ENCODE results near the gene HMGN4. TPM values are rescaled to one million over a fixed set of nuclear protein-coding genes. Genes with fewer than 3 reads are reported as not detected.

HMGN4 gene
- total and polyA plus RNA-seq, 2 donors from 2014 or later: 49.3 to 72.7 TPM

- H3K9ac ChIP-seq (ENCODE audit: low read length in 3 of 3): no peak overlapping the region
- no peak overlapping the region for H3K27ac ChIP-seq (ENCODE audit: low read depth in 2 of 2, low read length in 2 of 2)
- DNase-seq: no peak
- TF ChIP-seq CTCF (IDR thresholded peaks at IDR 0.05; ENCODE audit: borderline replicate concordance, extremely low read depth, insufficient read depth): no peak
- H3K4me3 ChIP-seq (ENCODE audit: low read length in 3 of 3): no peak overlapping the region
- FAIRE-seq: no peak
- H3K36me3 ChIP-seq (ENCODE audit: control insufficient read depth in 2 of 3, insufficient read depth in 3 of 3, low read length in 3 of 3): no peaks in the 10 kb centered on the region
- no peaks in the 10 kb centered on the region for H3K9me3 ChIP-seq (ENCODE audit: control insufficient read depth in 2 of 3, insufficient read depth in 1 of 3, low read length in 3 of 3)
- intact Hi-C loops (cut with DNase I): loop anchor here (10.0 kb wide), 1 partner anchor 225 kb away; no protein-coding TSS in a partner anchor
- no peaks in the 10 kb centered on the region for H3K4me1 ChIP-seq (ENCODE audit: control insufficient read depth in 2 of 3, insufficient read depth in 2 of 3, low read depth in 1 of 3, low read length in 3 of 3)
- H3K27me3 ChIP-seq (ENCODE audit: control insufficient read depth, insufficient read depth, low read length): peaks cover 2% of the 10 kb centered on the region
Measured at GRCh38 chr6:26570027-26570809, 32.1 kb downstream of the HMGN4 start.

GRCh38 chr6:26571592-26572296 lies 33.6 kb downstream of the HMGN4 start:
- H3K9ac ChIP-seq (ENCODE audit: low read length in 3 of 3): peak overlapping the region in 2 of 3 donors; percentile 34 to 37
- no peaks in the 10 kb centered on the region for H3K4me1 ChIP-seq (ENCODE audit: control insufficient read depth in 2 of 3, insufficient read depth in 2 of 3, low read depth in 1 of 3, low read length in 3 of 3)
- DNase-seq: peak in 4 of 5 donors; percentile 68 to 90 (median 82)
- peak overlapping the region in 1 of 2 donors; percentile 52 for H3K27ac ChIP-seq (ENCODE audit: low read depth in 2 of 2, low read length in 2 of 2)
- peak overlapping the region; percentile 63 to 74 (median 65) for H3K4me3 ChIP-seq (ENCODE audit: low read length in 3 of 3)
- TF ChIP-seq CTCF (IDR thresholded peaks at IDR 0.05; ENCODE audit: borderline replicate concordance, extremely low read depth, insufficient read depth): no peak
- intact Hi-C loops (cut with DNase I): loop anchor here (10.0 kb wide), 1 partner anchor 227 kb away; no protein-coding TSS in a partner anchor
- H3K36me3 ChIP-seq (ENCODE audit: control insufficient read depth in 2 of 3, insufficient read depth in 3 of 3, low read length in 3 of 3): no peaks in the 10 kb centered on the region
- H3K9me3 ChIP-seq (ENCODE audit: control insufficient read depth in 2 of 3, insufficient read depth in 1 of 3, low read length in 3 of 3): no peaks in the 10 kb centered on the region
- FAIRE-seq: no peak
- peaks cover 14% of the 10 kb centered on the region for H3K27me3 ChIP-seq (ENCODE audit: control insufficient read depth, insufficient read depth, low read length)

- no peaks in the 10 kb centered on the region for H3K4me1 ChIP-seq (ENCODE audit: control insufficient read depth in 2 of 3, insufficient read depth in 2 of 3, low read depth in 1 of 3, low read length in 3 of 3)
- intact Hi-C loops (cut with DNase I): loop anchor here (10.0 kb wide), 1 partner anchor 231 kb away; no protein-coding TSS in a partner anchor
- H3K36me3 ChIP-seq (ENCODE audit: control insufficient read depth in 2 of 3, insufficient read depth in 3 of 3, low read length in 3 of 3): no peaks in the 10 kb centered on the region
- H3K9me3 ChIP-seq (ENCODE audit: control insufficient read depth in 2 of 3, insufficient read depth in 1 of 3, low read length in 3 of 3): peaks cover 0 to 15% (median 2%) of the 10 kb centered on the region in 3 donors
- FAIRE-seq: no peak
- H3K4me3 ChIP-seq (ENCODE audit: low read length in 3 of 3): no peak overlapping the region
- peaks cover 27% of the 10 kb centered on the region for H3K27me3 ChIP-seq (ENCODE audit: control insufficient read depth, insufficient read depth, low read length)
- TF ChIP-seq CTCF (IDR thresholded peaks at IDR 0.05; ENCODE audit: borderline replicate concordance, extremely low read depth, insufficient read depth): no peak
- no peak for DNase-seq
- H3K27ac ChIP-seq (ENCODE audit: low read depth in 2 of 2, low read length in 2 of 2): no peak overlapping the region
- no peak overlapping the region for H3K9ac ChIP-seq (ENCODE audit: low read length in 3 of 3)
Measured at GRCh38 chr6:26575494-26575939, 37.4 kb downstream of the HMGN4 start.

Measured in kidney (tissue), 14 donors.